ENCODE measurements around the gene ZNF175.
A peak's percentile ranks its signal among the peaks of the same experiment; 100 is the strongest.

Gene ZNF175

DNA sequence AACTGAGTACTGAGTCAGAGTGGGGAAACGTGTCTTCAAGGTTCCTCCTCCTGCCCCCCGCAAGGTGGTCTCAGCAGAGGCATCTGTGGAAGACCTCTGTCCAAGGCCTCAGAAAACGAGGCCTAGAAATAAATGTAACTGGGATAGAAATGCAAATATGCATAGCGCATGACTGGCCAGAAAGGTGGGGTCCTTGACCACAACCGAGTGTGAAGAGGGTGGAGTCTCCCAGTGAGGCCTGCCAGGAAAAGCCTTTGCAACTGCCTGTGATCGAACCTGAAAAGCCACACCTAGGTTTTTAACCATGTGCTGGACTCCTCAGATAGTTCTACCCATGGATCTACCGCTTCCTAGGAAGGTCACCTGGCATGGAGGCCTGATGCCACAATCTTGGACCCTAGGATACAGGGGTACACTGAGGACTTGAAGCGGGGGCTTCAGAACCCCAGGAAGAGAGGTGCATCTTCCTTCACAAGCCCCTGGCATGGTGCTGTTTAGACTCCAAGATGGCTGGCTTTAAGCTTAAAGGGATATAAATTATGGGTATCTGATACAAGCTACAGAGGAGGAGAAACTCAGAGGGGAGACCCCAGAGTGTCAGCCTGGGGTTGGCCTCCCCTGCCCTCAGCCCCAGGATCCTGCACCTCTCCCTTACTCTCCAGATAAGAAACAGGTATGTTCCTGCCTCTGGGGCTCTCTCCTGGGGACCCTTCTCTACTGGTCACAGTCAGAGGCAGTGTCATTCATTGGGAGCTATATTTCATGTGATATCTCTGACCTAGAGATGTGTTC lies 21.4 kb upstream of the ZNF175 start:
- no peak for DNase-seq (ENCODE audit: low spot score)

DNA sequence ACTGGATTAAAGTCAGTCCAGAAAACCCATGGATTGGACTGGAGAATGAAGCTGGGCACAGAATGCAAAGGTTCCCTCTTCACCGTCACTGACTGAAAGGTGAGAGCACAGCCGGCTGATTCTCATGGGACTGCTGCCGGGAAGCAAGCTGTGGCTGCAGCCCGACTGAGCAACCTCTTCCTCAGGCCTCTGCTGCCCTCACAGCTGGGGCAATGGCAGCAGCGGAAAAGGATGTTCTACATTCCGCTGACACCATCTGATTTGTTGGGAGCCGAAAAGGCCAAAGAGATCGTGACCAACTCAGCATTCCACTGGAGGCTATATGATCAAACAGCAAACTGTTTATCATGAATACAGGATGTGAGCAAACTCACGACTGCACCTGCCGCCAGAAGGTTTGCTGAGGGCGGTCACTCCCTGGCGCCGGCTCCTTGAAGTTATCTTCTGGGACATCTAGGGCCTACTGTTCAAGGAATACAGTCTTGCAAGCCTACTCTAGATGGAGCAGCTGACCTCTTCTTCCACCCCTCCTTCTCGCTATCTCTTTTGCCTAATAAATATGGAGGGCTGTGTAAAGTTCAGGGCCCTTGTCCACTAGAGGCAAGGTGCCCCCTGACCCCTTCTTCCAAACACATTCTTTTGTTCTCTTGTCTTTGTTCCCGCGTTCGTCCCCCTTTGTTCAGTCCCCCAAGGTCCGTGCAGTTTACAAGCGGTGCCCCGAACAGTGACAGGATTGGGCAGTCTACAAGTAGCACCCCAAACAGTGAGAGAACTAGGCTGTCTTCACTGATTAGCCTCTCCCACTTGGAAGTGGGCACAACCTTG lies 20.0 kb upstream of the ZNF175 start:
- no peak for DNase-seq (ENCODE audit: low spot score)

DNA sequence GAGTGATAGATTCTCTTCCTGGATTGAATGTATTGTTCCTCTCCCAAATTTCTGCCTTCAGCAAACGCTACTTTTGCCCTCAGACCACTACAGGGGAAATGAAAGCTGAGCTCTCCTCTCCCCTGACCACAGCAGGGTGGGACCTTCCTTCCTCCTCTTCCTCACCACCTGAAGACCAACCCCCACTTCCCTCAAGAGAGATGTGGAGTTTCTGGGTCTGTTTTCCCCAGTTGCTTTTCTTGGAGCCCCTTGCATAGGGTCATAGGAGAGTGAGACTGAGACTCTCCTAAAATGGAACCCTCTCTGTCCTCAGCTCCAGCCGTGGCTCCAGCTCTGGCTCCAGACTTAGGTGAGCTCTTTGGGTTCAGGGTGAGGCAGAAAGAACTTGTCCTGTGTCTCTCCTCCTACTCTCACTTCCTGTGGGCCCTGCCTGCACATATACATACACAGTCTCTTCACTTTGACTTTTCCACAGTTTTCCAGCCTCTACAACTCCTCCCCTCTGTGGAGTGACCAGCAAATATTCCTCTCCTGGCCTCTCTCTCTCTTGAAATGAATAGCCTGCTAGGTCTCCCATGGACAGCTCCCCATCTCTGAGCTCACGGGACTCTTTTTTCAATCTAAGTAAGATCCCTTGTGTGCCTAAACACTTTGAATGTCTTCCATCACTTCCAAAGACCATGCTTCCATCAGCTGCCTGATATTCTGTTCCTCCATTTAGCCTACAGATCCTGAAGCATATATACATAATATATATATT lies 19.2 kb upstream of the ZNF175 start:
- DNase-seq (ENCODE audit: low spot score) = no peak

GRCh38 chr19:51552608-51552995 lies 18.5 kb upstream of the ZNF175 start:
- DNase-seq (ENCODE audit: low spot score) = no peak

GRCh38 chr19:51552996-51553725 lies 17.9 kb upstream of the ZNF175 start:
- peak; percentile 25 for DNase-seq (ENCODE audit: low spot score)

DNA sequence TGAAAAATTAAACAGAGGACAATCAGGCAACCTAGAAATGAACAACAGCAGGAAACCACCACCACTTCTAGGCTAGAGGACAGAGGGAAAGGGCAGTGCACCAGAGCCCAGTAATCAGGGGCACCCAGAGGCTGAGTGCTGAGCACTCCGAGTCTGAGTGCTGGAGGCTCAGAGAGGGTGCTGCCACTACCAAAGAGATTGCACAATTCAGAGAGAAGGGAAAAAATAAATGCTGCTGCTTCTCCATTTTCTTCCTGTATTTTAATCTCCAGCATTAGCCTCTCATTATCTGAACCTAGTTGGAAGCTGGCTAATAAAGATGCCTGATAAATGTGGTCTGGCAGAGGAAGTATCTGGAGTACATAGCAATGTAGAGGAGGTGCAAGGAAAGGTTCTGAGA lies 11.8 kb upstream of the ZNF175 start:
- DNase-seq (ENCODE audit: low spot score) = no peak

DNA sequence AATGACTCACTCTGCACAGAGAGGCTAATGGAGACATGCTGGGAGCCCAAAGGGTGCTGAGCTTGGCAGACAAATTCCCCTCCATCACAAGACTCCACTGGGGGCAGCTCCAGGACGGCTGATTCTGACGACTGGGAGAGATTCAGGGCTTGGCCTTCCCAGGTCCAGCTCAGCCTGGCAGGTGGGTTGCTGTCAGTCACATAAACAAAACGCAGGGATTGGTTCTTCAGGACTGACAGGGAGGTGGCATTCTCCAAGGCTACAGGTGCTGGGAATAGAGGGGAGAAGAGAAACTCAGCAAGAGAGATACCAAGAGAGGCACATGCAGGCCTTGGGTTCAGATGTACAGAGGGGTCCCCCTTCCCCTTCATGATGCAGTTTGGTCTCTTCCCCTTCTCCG lies 10.7 kb upstream of the ZNF175 start:
- no peak for DNase-seq (ENCODE audit: low spot score)

DNA sequence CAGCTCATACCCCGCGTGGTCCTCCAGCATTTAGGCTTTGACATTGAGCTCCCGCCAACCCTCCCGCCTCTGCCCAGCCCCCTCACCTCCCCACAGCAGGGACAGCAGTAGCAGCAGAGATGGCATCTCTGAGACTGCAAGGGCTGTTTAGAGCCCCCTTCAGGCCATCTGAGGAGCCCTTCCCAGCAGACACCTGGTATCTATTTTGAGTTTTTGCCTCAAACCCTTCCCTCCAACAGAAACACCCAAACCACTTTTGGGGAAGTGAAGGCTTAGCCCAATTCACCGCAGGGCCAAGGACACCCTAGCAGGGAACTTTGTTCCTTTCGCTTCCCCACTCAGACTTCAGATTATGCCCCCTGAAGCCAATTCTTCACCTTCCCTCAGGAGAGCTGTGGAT lies 6.3 kb upstream of the ZNF175 start:
- DNase-seq (ENCODE audit: low spot score) = no peak

GRCh38 chr19:51565583-51565982 lies 5.5 kb upstream of the ZNF175 start:
- no peak for DNase-seq (ENCODE audit: low spot score)

DNA sequence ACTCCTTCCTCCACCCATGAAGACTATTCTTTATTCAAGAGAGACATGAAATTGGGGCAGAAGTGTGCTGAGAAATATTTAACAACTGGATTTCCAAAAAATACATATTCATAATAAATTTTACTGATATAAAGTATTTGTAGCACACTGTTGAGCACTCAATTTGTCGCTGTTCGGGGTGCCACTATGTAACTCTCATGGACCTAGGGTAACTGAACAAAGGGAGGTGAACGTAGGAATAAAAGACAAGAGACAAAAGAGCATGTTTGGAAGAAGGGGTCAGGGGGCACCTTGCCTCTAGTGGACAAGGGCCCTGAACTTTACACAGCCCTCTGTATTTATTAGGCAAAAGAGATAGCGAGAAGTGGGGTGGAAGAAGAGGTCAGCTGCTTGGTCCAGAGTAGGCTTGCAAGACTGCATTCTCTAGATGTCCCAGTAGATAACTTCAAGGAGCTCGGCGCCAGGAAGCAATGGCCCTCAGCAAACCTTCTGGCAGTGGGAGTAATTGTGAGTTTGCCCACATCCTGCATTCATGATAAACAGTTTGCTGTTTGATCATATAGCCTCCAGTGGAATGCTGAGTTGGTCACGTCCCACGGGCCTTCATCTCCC lies 4.5 kb upstream of the ZNF175 start:
- DNase-seq (ENCODE audit: low spot score) = no peak

- DNase-seq (ENCODE audit: low spot score) = no peak
Observed at GRCh38 chr19:51567583-51567982, 3.5 kb upstream of the ZNF175 start.

GRCh38 chr19:51568456-51568855 lies 2.6 kb upstream of the ZNF175 start:
- DNase-seq (ENCODE audit: low spot score) = no peak

DNA sequence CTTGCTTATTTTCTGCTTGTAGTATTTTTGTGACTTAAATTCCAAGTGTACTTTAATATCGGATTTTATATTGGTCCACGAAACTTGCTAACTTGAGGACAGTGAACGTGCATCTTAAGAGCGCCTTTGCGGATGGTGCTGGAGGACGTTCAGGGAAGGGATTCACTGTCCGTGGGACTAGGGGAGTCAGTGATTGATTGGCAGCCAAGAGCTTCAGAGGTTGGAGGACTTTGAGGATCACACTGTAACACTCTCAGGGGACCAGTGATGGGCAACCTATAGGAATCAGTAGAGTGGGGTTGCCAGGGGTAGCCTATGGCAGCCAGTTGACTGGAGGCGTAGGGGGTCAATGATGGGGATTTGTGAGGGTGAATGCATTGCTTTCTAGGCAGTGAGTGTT lies 516 bp downstream of the ZNF175 start:
- peak; percentile 2 for DNase-seq (ENCODE audit: low spot score)

GRCh38 chr19:51572410-51572809 lies 1.3 kb downstream of the ZNF175 start:
- no peak for DNase-seq (ENCODE audit: low spot score)

GRCh38 chr19:51572908-51573307 lies 1.8 kb downstream of the ZNF175 start:
- DNase-seq (ENCODE audit: low spot score) = no peak

GRCh38 chr19:51573331-51573730 lies 2.2 kb downstream of the ZNF175 start:
- no peak for DNase-seq (ENCODE audit: low spot score)

DNA sequence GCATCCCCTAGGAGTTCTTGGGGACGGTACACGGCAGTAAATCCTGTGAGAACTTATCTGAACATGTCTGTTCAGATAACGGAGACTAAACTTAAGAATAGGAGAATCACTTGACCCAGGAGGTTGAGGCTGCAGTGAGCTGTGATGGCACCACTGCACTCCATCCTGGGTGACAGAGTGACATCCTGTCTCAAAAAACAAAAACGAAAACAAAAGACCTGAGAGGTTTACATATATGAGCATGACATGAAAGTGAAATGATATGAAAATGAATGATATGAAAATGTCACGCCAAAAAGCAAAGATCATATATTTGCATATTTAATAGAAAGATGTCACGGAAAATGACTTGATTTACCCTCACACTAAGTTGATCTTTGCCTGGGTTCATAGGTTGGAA lies 5.8 kb downstream of the ZNF175 start:
- no peak for DNase-seq (ENCODE audit: low spot score)

DNA sequence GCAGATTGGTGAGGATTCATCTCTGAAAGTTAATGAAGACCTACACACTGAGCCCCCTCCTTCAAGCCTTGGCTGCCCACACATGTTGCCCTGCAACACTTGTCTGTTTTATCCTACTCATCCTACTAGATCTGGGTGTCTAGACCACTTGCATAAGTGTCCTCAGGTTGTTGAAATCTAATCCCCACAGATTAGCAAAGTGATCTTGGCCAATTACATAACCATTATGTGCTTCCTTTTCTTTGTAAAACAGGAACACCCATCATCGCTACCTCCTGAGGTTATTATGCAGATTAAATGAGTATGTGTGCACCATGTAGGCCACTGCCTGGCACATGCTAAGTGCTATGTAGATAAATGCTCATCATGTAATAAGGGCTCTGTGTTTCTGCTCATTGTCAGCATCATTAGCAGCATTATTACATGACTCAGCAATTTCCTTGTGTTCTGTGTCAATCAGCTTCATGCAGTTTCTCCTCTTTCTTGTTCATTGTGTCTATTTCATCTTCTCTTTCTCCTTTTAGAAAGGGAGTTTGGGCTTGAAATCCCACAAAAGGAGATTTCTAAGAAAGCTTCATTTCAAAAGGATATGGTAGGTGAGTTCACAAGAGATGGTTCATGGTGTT lies 15.1 kb downstream of the ZNF175 start:
- no peak for DNase-seq (ENCODE audit: low spot score)

DNA sequence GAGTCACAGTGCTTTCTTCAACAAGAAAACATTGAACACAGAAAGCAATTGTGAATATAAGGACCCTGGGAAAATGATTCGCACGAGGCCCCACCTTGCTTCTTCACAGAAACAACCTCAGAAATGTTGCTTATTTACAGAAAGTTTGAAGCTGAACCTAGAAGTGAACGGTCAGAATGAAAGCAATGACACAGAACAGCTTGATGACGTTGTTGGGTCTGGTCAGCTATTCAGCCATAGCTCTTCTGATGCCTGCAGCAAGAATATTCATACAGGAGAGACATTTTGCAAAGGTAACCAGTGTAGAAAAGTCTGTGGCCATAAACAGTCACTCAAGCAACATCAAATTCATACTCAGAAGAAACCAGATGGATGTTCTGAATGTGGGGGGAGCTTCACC lies 15.7 kb downstream of the ZNF175 start:
- no peak for DNase-seq (ENCODE audit: low spot score)

DNA sequence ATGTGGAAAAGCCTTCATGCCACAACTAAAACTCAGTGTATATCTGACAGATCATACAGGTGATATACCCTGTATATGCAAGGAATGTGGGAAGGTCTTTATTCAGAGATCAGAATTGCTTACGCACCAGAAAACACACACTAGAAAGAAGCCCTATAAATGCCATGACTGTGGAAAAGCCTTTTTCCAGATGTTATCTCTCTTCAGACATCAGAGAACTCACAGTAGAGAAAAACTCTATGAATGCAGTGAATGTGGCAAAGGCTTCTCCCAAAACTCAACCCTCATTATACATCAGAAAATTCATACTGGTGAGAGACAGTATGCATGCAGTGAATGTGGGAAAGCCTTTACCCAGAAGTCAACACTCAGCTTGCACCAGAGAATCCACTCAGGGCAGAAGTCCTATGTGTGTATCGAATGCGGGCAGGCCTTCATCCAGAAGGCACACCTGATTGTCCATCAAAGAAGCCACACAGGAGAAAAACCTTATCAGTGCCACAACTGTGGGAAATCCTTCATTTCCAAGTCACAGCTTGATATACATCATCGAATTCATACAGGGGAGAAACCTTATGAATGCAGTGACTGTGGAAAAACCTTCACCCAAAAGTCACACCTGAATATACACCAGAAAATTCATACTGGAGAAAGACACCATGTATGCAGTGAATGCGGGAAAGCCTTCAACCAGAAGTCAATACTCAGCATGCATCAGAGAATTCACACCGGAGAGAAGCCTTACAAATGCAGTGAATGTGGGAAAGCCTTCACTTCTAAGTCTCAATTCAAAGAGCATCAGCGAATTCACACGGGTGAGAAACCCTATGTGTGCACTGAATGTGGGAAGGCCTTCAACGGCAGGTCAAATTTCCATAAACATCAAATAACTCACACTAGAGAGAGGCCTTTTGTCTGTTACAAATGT lies 16.4 kb downstream of the ZNF175 start:
- DNase-seq (ENCODE audit: low spot score) = no peak
